Nephron progenitor cell (in vitro differentiated cells): ENCODE data around the gene EIF4G1.

Source experiments
- DNase-seq: peaks from one replicate; pipeline ENCODE4 v3.0.0; 2021
- H3K27ac Mint-ChIP-seq: 2 replicates; pipeline ENCODE4 v1.8.0; 2021; ENCODE audit warnings: mild to moderate bottlenecking, moderate library complexity, mixed read lengths
- H3K27me3 Mint-ChIP-seq: 2 replicates; pipeline ENCODE4 v1.8.0; 2021; ENCODE audit warnings: mild to moderate bottlenecking, low read depth, mixed read lengths; ENCODE audit not compliant: poor library complexity
- H3K36me3 Mint-ChIP-seq: 2 replicates; pipeline ENCODE4 v1.8.0; 2021; ENCODE audit warnings: low read depth, mixed read lengths
- H3K4me1 Mint-ChIP-seq: 2 replicates; pipeline ENCODE4 v1.8.0; 2021; ENCODE audit warnings: mixed read lengths
- H3K4me3 Mint-ChIP-seq: 2 replicates; pipeline ENCODE4 v1.8.0; 2021; ENCODE audit warnings: mild to moderate bottlenecking, moderate library complexity, mixed read lengths
- H3K9me3 Mint-ChIP-seq: 2 replicates; pipeline ENCODE4 v1.8.0; 2021; ENCODE audit warnings: mild to moderate bottlenecking, moderate library complexity, mixed read lengths
- TF ChIP-seq, protein P1 (sequence below): fragments of 200-600 bp; sonication (generic); IDR thresholded peaks from 2 replicates; pipeline ENCODE4 v1.5.0; 2021; ENCODE audit warnings: antibody characterized with exemption

Gene EIF4G1

DNA sequence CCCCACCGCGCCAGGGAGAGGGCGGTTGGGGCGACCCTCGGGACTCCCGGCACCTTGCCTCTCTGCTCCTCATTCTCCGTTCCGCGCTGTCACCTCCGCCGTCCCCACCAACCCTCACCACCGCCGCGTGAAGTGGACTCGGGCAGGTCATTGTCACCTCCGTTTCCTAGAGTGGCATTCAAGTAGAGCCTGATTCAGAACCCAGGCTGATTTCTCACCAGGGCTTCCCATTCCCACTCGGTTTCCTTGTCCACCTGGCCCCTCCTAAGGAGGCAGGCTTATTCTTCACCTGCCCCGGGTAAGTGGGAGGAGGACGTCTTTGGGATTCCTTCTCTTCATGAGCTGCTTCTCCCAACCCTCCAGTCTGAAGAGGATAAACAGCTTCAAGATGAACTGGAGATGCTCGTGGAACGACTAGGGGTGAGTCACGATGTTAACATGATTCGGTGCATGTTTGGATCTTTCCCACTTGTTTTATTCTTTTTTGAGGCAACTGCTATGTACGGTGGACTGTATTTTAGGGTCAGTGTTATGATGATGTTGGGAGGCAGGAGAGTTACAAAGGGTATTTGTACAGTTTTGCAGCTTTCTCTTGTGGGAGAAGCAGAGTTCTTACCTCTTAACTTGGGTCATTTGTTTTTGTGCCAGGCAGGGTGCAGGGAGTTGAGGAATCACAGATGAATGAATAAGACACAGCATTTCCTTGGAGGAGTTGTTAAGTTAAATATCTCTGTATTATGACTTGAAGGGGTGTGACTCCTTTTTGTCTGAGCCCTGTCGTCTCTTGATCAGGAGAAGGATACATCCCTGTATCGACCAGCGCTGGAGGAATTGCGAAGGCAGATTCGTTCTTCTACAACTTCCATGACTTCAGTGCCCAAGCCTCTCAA is 14.7 kb upstream of the EIF4G1 start:
- TF ChIP-seq, protein P1, sequence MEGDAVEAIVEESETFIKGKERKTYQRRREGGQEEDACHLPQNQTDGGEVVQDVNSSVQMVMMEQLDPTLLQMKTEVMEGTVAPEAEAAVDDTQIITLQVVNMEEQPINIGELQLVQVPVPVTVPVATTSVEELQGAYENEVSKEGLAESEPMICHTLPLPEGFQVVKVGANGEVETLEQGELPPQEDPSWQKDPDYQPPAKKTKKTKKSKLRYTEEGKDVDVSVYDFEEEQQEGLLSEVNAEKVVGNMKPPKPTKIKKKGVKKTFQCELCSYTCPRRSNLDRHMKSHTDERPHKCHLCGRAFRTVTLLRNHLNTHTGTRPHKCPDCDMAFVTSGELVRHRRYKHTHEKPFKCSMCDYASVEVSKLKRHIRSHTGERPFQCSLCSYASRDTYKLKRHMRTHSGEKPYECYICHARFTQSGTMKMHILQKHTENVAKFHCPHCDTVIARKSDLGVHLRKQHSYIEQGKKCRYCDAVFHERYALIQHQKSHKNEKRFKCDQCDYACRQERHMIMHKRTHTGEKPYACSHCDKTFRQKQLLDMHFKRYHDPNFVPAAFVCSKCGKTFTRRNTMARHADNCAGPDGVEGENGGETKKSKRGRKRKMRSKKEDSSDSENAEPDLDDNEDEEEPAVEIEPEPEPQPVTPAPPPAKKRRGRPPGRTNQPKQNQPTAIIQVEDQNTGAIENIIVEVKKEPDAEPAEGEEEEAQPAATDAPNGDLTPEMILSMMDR = no peak
- peak overlapping the region; percentile 98 for H3K27ac Mint-ChIP-seq
- peaks cover 15% of the 10 kb centered on the region for H3K4me1 Mint-ChIP-seq
- peaks cover 37% of the 10 kb centered on the region for H3K27me3 Mint-ChIP-seq
- H3K9me3 Mint-ChIP-seq = no peaks in the 10 kb centered on the region
- H3K4me3 Mint-ChIP-seq = peak overlapping the region; percentile 98
- DNase-seq = no peak
- H3K36me3 Mint-ChIP-seq = peaks cover 42% of the 10 kb centered on the region

DNA sequence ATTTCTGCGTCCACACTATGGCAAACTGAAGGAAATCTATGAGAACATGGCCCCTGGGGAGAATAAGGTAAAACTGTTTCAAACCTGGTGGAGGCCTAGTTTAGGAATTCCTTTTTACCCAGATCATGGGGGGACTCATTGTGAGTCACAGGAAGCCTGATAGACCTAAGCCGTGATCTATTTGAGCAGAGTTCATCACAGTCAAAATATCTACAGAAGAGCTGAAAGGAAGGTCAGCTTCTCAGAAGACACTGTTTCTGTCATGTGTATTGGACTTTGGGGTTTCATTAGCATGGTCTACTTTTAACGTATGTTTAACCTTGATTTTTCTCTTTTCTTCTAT is 14.1 kb upstream of the EIF4G1 start:
- TF ChIP-seq, protein P1 = no peak
- Mint-ChIP-seq H3K36me3 (peaks cover 46% of the 10 kb centered on the region), H3K27me3 (peaks cover 32% of the 10 kb centered on the region), H3K4me1 (peaks cover 15% of the 10 kb centered on the region), H3K9me3 (no peaks in the 10 kb centered on the region), H3K4me3 (peak overlapping the region; percentile 98), H3K27ac (no peak overlapping the region)
- no peak for DNase-seq

DNA sequence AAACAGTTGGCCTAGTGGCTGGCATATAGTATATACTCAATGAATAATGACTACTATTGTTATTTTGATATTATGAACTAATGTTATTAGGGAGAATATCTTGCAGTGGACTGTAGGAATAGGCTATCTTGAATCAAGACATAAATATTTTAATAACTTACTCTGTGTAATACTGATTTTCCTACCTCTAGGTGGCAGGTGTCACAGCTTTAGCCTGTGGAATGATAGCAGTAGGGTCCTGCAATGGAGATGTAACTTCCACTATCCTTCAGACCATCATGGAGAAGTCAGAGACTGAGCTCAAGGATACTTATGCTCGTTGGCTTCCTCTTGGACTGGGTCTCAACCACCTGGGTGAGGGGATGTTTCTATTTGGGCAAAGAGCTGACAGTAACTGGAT is 8.8 kb upstream of the EIF4G1 start:
- Mint-ChIP-seq H3K4me1 (peaks cover 4% of the 10 kb centered on the region), H3K9me3 (no peaks in the 10 kb centered on the region), H3K27me3 (no peaks in the 10 kb centered on the region), H3K27ac (no peak overlapping the region), H3K4me3 (no peak overlapping the region), H3K36me3 (peaks cover 86% of the 10 kb centered on the region)
- DNase-seq = no peak
- TF ChIP-seq, protein P1 = no peak

DNA sequence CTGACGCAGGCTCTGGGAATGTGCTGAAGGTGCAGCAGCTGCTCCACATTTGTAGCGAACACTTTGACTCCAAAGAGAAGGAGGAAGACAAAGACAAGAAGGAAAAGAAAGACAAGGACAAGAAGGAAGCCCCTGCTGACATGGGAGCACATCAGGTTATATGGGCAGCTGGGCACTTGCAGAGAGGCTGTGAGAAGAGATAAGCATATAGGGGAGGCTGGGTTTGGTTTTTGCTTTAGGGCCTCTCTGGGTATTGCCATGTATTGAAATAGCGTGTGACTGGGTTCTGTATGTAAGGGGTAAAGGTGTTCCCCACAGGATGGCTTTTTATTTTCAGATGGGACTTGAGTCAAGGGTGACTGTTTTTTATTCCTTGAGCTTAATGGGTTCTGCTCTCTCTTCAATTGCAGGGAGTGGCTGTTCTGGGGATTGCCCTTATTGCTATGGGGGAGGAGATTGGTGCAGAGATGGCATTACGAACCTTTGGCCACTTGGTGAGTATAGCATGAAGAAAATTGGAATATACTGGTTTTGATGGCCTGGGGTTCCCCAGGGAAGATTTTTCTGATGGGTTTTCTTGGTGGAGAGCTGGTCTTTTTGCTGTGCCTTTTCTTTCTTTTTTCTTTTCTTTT is 7.9 kb upstream of the EIF4G1 start:
- no peak for DNase-seq
- Mint-ChIP-seq H3K36me3 (peaks cover 79% of the 10 kb centered on the region), H3K4me3 (no peak overlapping the region), H3K9me3 (no peaks in the 10 kb centered on the region), H3K4me1 (no peaks in the 10 kb centered on the region), H3K27ac (no peak overlapping the region), H3K27me3 (no peaks in the 10 kb centered on the region)
- TF ChIP-seq, protein P1 = no peak

DNA sequence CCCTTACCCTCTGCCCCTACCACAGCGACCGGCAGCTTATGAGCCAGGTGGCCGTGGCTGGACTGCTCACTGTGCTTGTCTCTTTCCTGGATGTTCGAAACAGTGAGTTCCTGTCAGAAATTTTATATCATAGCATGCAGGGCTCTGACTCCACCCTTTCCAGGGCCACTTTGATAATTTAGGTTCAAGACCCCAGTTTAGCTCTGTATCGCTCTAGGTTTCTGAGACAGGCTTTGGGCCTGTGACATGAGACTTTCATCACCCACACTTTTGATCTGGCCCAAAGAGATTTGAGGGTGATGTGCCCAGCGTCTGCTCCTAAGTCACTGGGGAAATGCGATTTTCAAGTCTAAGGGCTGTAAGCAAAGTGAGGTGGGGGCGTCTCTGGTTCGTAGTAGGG is 6.5 kb upstream of the EIF4G1 start:
- TF ChIP-seq, protein P1 = no peak
- Mint-ChIP-seq H3K4me1 (no peaks in the 10 kb centered on the region), H3K9me3 (no peaks in the 10 kb centered on the region), H3K27ac (peak overlapping the region; percentile 52), H3K36me3 (peaks cover 64% of the 10 kb centered on the region), H3K4me3 (no peak overlapping the region), H3K27me3 (no peaks in the 10 kb centered on the region)
- no peak for DNase-seq
